HG02763 (cell line): ENCODE data around the gene S100A5.
"Not testable (repeated sequence)": the region's sequence is repeated elsewhere in the genome, so short reads cannot be mapped to it uniquely, and the experiment has no call there.

Source experiments
- ATAC-seq: cut with Tn5 transposase; IDR thresholded peaks from one replicate; pipeline ENCODE4 v1.9.1; 2021; ENCODE audit warnings: mild to moderate bottlenecking, moderate library complexity; ENCODE audit not compliant: unreplicated experiment

Gene S100A5

GRCh38 chr1:153540394-153541361 lies at the start of gene S100A5:
S100A5 (minus strand) TSS chr1:153540934; CDS start chr1:153540191, 743 bp downstream.
- ATAC-seq: no peak

DNA sequence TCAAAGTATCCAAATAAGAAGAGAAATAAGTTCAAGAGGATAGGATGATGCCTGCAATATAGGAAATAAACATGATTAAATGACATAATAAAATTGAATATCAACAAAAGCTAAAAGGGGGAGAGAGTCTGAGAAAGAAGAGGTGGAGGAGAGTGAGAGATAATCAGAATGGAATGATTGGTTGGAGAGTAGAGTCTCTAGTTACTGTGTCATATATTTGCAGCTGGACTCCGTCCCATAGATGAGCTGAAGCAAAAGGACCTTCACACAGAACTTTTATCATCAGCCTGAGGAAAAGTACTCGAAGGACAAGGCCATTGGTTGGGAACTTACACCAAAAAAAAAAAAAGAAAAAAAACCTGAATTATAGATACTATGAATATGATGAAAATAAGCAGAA lies 47.7 kb upstream of the S100A5 start:
- ATAC-seq: no peak

- not testable (repeated sequence) for ATAC-seq
Observed at GRCh38 chr1:153588033-153588432, 47.3 kb upstream of the S100A5 start.

DNA sequence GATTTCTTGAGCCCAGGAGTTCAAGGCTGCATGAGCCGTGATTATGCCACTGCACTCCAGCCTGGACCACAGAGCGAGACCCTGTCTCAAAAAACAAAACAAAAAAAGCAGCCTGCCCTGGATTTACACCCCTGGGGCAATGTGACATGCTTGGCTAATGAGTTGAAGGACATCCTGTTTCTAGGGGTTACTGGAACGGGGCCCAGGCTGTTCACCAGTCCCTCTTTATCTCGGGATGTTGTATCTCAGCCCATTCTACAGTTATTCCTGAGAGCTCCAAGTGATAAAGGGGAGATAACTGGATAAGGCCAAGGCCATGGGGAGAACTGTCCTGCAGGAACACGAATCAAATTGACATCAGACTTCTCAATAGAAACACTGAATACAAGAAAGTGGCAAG lies 46.6 kb upstream of the S100A5 start:
- ATAC-seq: no peak

- no peak for ATAC-seq
Observed at GRCh38 chr1:153586347-153586746, 45.6 kb upstream of the S100A5 start.

- no peak for ATAC-seq
Observed at GRCh38 chr1:153585006-153585405, 44.3 kb upstream of the S100A5 start.

DNA sequence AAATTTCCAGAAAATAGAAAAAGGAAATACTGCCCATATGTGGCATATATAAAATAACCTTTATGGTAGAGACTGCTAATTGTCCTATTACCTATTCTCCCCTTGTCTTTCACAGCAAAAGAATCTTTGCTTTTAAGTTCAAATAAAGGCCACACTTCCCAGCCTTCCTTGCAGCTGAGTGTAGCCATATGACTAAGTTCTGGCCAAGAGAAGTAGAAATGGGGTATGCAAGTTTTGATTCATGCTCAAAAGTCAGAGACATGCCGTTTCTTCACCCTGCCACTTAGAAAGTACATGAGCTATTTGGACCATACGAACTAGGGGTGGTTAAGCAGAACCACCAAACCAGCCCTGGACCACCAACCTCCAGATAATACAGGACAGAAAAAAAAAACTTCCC lies 43.2 kb upstream of the S100A5 start:
- ATAC-seq: no peak

- not testable (repeated sequence) for ATAC-seq
Observed at GRCh38 chr1:153583514-153583913, 42.8 kb upstream of the S100A5 start.

DNA sequence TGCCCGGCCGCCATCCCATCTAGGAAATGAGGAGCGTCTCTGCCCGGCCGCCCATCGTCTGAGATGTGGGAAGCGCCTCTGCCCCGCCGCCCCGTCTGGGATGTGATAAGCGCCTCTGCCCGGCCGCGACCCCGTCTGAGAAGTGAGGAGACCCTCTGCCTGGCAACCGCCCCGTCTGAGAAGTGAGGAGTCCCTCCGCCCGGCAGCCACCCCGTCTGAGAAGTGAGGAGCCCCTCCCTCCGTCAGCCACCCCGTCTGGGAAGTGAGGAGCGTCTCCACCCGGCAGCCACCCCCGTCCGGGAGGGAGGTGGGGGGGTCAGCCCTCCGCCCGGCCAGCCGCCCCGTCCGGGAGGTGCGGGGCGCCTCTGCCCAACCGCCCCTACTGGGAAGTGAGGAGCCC lies 42.1 kb upstream of the S100A5 start:
- not testable (repeated sequence) for ATAC-seq

DNA sequence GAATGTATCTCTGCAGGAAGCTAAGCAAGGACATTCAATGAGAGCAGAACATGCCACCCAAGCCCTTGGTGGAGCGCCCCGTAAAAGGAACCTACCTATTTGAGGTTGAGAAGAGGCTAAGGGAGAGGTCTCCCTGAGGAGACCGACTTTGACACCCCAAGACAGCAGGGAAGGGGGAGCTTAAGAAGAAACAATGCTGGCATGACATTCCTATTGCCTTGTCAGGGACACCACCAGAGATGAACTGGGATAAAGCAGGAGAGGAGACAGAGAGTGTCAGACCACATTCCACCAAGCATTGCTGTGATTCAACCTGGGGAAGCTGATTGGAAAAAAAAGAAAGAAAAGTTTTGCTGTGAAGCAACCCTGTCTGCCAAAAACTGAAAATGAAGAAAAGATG lies 38.2 kb upstream of the S100A5 start:
- ATAC-seq: no peak

- ATAC-seq: no peak
Observed at GRCh38 chr1:153578490-153578889, 37.8 kb upstream of the S100A5 start.

GRCh38 chr1:153577624-153578051 lies 36.9 kb upstream of the S100A5 start:
- no peak for ATAC-seq

DNA sequence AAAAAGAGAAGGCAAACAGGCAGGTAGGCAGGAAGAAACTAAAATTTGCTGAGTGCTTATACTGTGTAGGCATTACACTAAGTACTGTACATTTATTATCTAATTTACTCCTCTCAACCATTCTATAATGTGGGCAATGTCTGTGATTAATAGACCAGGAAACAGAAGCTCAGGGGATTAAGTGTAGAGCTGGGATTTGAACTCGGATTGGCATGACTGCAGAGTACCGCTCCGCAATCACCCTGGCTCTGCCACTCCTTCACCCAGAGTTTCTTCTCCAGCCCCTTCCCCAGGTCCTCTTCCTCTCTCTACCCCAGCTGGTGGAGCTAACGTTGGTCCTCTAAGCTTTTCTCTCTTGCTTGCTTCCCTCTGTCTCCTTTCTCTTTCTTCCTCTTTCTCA lies 36.4 kb upstream of the S100A5 start:
- ATAC-seq: no peak

DNA sequence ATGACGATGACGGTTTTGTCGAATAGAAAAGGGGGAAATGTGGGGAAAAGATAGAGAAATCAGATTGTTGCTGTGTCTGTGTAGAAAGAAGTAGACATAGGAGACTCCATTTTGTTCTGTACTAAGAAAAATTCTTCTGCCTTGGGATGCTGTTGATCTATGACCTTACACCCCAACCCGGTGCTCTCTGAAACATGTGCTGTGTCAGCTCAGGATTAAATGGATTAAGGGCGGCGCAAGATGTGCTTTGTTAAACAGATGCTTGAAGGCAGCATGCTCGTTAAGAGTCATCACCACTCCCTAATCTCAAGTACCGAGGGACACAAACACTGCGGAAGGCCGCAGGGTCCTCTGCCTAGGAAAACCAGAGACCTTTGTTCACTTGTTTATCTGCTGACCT lies 34.8 kb upstream of the S100A5 start:
- ATAC-seq: not testable (repeated sequence)

DNA sequence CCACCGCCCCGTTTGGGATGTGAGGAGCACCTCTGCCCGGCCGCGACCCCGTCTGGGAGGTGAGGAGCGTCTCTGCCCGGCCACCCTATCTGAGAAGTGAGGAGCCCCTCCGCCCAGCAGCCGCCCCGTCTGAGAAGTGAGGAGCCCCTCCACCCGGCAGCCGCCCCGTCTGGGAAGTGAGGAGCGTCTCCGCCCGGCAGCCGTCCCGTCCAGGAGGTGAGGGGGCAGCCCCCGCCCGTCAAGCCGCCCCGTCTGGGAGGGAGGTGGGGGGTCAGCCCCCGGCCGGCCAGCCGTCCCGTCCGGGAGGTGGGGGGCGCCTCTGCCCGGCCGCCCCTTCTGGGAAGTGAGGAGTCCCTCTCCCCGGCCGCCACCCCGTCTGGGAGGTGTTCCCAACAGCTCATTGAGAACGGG lies 34.4 kb upstream of the S100A5 start:
- not testable (repeated sequence) for ATAC-seq

GRCh38 chr1:153573351-153573750 lies 32.6 kb upstream of the S100A5 start:
- no peak for ATAC-seq

GRCh38 chr1:153572569-153573015 lies 31.9 kb upstream of the S100A5 start:
- ATAC-seq: peak; percentile 58

DNA sequence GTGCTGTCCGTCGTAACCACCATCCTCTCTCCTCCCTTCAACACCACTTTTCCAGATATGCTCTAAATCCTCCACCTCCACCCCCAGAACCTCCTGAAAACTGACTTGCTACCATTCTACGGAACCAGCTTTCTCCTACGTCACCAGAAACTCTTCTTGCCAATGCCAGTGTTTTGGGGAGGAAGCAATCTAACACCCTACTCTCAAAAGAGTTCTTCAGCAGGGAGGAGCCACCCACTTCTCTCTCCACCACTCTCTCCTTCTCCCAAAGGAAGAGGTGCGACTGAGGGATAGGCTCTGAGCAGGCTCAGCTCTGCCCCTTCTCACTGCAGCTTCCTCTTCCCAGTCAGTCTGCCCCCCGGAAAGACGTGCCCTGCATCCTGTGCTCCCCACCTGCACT lies 31.0 kb upstream of the S100A5 start:
- no peak for ATAC-seq

GRCh38 chr1:153570874-153571273 lies 30.1 kb upstream of the S100A5 start:
- no peak for ATAC-seq

DNA sequence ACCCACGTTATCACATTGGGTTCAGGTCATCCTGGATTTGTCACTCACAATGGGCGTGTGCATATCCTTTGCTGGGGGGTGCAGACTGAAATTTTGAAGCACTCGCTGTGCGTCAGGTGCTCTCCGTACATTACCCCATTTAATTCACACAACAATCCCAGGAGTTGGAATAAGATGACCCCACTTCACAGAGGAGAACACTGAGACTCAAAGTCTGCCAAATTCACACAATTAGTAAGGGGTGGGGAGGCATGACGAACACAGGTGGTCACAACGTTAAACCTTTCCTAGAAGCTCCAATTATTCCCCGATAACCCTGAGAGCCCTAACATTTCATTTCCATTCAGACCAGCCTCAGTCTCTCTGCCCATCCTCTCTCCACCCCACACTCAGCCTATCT lies 28.7 kb upstream of the S100A5 start:
- ATAC-seq: no peak

DNA sequence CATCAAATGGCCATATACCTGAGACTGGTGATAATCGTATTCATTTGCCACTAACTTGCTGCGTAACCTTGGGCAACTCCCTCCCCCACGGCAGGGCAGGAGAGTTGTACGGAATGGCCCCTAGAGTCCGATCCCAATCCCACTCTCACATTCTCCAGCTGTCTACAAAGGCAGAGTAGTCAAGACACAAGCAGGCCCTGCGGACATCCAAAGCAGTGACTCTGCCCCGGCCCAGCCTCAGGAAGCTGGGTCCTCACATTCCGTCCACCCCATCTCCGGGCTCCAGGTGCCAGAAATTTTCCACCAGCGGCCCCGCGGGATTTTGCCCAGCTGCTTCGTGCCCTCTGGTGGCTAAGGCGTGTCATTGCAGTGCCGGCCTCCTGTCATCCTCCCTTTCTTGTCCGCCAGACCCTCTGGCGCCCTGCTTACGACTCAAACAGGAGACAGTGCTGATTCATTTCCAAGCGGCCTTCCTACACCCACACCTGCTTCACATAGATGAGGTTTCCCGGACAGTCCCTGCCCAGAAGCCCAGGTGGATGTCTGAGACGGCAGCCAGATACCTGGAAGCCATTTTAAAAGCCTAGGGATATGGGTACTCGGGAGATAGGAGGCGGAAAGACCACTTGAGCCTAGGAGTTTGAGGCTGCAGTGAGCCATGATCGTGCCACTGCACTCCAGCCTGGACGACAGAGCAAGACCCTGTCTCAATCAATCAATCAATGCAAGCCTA lies 27.8 kb upstream of the S100A5 start:
- ATAC-seq: no peak
